ENCODE results near the gene IFNA1.
A peak's percentile ranks its signal among the peaks of the same experiment; 100 is the strongest.

Gene IFNA1

GRCh38 chr9:21470126-21470525 lies 29.9 kb downstream of the IFNA1 start:
- no peak overlapping the region for H3K4me3 ChIP-seq (ENCODE audit: low read length)
- H3K4ac ChIP-seq (ENCODE audit: low read depth, low read length), result no peak overlapping the region
- no peak overlapping the region for H4K8ac ChIP-seq (ENCODE audit: low read depth, low read length)
- no peaks in the 10 kb centered on the region for H3K27me3 ChIP-seq (ENCODE audit: insufficient read depth, low read length, poor library complexity)
- H3K4me2 ChIP-seq (ENCODE audit: low read length), result no peak overlapping the region
- no peak overlapping the region for H3K27ac ChIP-seq (ENCODE audit: low read depth, low read length)
- H3K36me3 ChIP-seq (ENCODE audit: control insufficient read depth, insufficient read depth, low read length), result no peaks in the 10 kb centered on the region
- no peak overlapping the region for H2BK5ac ChIP-seq (ENCODE audit: low read length)
- H3K4me1 ChIP-seq (ENCODE audit: control insufficient read depth, low read depth, low read length), result no peaks in the 10 kb centered on the region
- H4K5ac ChIP-seq (ENCODE audit: low read length), result no peak overlapping the region
- no peak overlapping the region for H2BK15ac ChIP-seq (replicated peaks; ENCODE audit: low read depth)
- H2BK120ac ChIP-seq (ENCODE audit: low read depth, low read length), result no peak overlapping the region
- no peak for DNase-seq
- H3K56ac ChIP-seq (ENCODE audit: low read length), result no peak overlapping the region
- no peak overlapping the region for H3K18ac ChIP-seq (ENCODE audit: low read length)
- no peaks in the 10 kb centered on the region for H3K79me1 ChIP-seq (ENCODE audit: low read length)
- H3K79me2 ChIP-seq (ENCODE audit: control insufficient read depth, insufficient read depth, low read length), result no peaks in the 10 kb centered on the region
- no peak overlapping the region for H2AK5ac ChIP-seq (ENCODE audit: low read length)
- 100% methylated on average over 1 of the region's 5 CpGs for WGBS (ENCODE audit: extremely low coverage, insufficient coverage, low lambda C conversion rate)
- H3K9ac ChIP-seq (ENCODE audit: low read length), result no peak overlapping the region
- no peak overlapping the region for H3K23ac ChIP-seq (ENCODE audit: low read length)

GRCh38 chr9:21473236-21473635 lies 33.0 kb downstream of the IFNA1 start:
- DNase-seq, result peak; percentile 48
- Histone ChIP-seq H3K4me2 (ENCODE audit: low read length) (no peak overlapping the region), H4K5ac (ENCODE audit: low read length) (no peak overlapping the region), H3K27me3 (ENCODE audit: insufficient read depth, low read length, poor library complexity) (no peaks in the 10 kb centered on the region), H3K27ac (ENCODE audit: low read depth, low read length) (no peak overlapping the region), H3K79me2 (ENCODE audit: control insufficient read depth, insufficient read depth, low read length) (no peaks in the 10 kb centered on the region), H3K9ac (ENCODE audit: low read length) (no peak overlapping the region), H3K18ac (ENCODE audit: low read length) (no peak overlapping the region), H3K4me3 (ENCODE audit: low read length) (no peak overlapping the region), H2BK5ac (ENCODE audit: low read length) (no peak overlapping the region), H2BK15ac (replicated peaks; ENCODE audit: low read depth) (no peak overlapping the region), H3K4ac (ENCODE audit: low read depth, low read length) (no peak overlapping the region), H3K23ac (ENCODE audit: low read length) (no peak overlapping the region), H2AK5ac (ENCODE audit: low read length) (no peak overlapping the region), H3K4me1 (ENCODE audit: control insufficient read depth, low read depth, low read length) (no peaks in the 10 kb centered on the region), H4K8ac (ENCODE audit: low read depth, low read length) (no peak overlapping the region), H3K79me1 (ENCODE audit: low read length) (no peaks in the 10 kb centered on the region), H3K56ac (ENCODE audit: low read length) (no peak overlapping the region), H2BK120ac (ENCODE audit: low read depth, low read length) (no peak overlapping the region), H3K36me3 (ENCODE audit: control insufficient read depth, insufficient read depth, low read length) (no peaks in the 10 kb centered on the region)
- WGBS (ENCODE audit: extremely low coverage, insufficient coverage, low lambda C conversion rate), result no CpG with 5 or more reads among the region's 3 CpGs

- H4K8ac ChIP-seq (ENCODE audit: low read depth, low read length), result no peak overlapping the region
- H3K4ac ChIP-seq (ENCODE audit: low read depth, low read length), result no peak overlapping the region
- no peaks in the 10 kb centered on the region for H3K79me2 ChIP-seq (ENCODE audit: control insufficient read depth, insufficient read depth, low read length)
- H2BK120ac ChIP-seq (ENCODE audit: low read depth, low read length), result no peak overlapping the region
- no peak overlapping the region for H2BK15ac ChIP-seq (replicated peaks; ENCODE audit: low read depth)
- no peak overlapping the region for H2AK5ac ChIP-seq (ENCODE audit: low read length)
- no peak overlapping the region for H3K23ac ChIP-seq (ENCODE audit: low read length)
- H3K27me3 ChIP-seq (ENCODE audit: insufficient read depth, low read length, poor library complexity), result no peaks in the 10 kb centered on the region
- no peak overlapping the region for H2BK5ac ChIP-seq (ENCODE audit: low read length)
- H3K36me3 ChIP-seq (ENCODE audit: control insufficient read depth, insufficient read depth, low read length), result no peaks in the 10 kb centered on the region
- H4K5ac ChIP-seq (ENCODE audit: low read length), result no peak overlapping the region
- H3K4me3 ChIP-seq (ENCODE audit: low read length), result no peak overlapping the region
- H3K4me1 ChIP-seq (ENCODE audit: control insufficient read depth, low read depth, low read length), result no peaks in the 10 kb centered on the region
- no peak for DNase-seq
- H3K79me1 ChIP-seq (ENCODE audit: low read length), result no peaks in the 10 kb centered on the region
- no peak overlapping the region for H3K56ac ChIP-seq (ENCODE audit: low read length)
- no peak overlapping the region for H3K18ac ChIP-seq (ENCODE audit: low read length)
- no peak overlapping the region for H3K27ac ChIP-seq (ENCODE audit: low read depth, low read length)
- WGBS (ENCODE audit: extremely low coverage, insufficient coverage, low lambda C conversion rate), result no CpG with 5 or more reads among the region's 2 CpGs
- no peak overlapping the region for H3K9ac ChIP-seq (ENCODE audit: low read length)
- H3K4me2 ChIP-seq (ENCODE audit: low read length), result no peak overlapping the region
Measured at GRCh38 chr9:21477466-21477865, 37.2 kb downstream of the IFNA1 start.

- Histone ChIP-seq H2BK5ac (ENCODE audit: low read length) (no peak overlapping the region), H3K79me2 (ENCODE audit: control insufficient read depth, insufficient read depth, low read length) (no peaks in the 10 kb centered on the region), H3K4me2 (ENCODE audit: low read length) (no peak overlapping the region), H3K4me1 (ENCODE audit: control insufficient read depth, low read depth, low read length) (no peaks in the 10 kb centered on the region), H3K27ac (ENCODE audit: low read depth, low read length) (no peak overlapping the region), H2BK15ac (replicated peaks; ENCODE audit: low read depth) (no peak overlapping the region), H3K4ac (ENCODE audit: low read depth, low read length) (no peak overlapping the region), H3K79me1 (ENCODE audit: low read length) (no peaks in the 10 kb centered on the region), H3K4me3 (ENCODE audit: low read length) (no peak overlapping the region), H3K9ac (ENCODE audit: low read length) (no peak overlapping the region), H3K18ac (ENCODE audit: low read length) (no peak overlapping the region), H3K56ac (ENCODE audit: low read length) (no peak overlapping the region), H3K23ac (ENCODE audit: low read length) (no peak overlapping the region), H3K27me3 (ENCODE audit: insufficient read depth, low read length, poor library complexity) (no peaks in the 10 kb centered on the region), H3K36me3 (ENCODE audit: control insufficient read depth, insufficient read depth, low read length) (no peaks in the 10 kb centered on the region), H2AK5ac (ENCODE audit: low read length) (no peak overlapping the region), H2BK120ac (ENCODE audit: low read depth, low read length) (no peak overlapping the region), H4K8ac (ENCODE audit: low read depth, low read length) (no peak overlapping the region), H4K5ac (ENCODE audit: low read length) (no peak overlapping the region)
- WGBS (ENCODE audit: extremely low coverage, insufficient coverage, low lambda C conversion rate), result no CpG with 5 or more reads among the region's 8 CpGs
- no peak for DNase-seq
Measured at GRCh38 chr9:21479152-21479702, 39.0 kb downstream of the IFNA1 start.

GRCh38 chr9:21481470-21482056 lies 41.3 kb downstream of the IFNA1 start:
- no CpG with 5 or more reads among the region's 1 CpG for WGBS (ENCODE audit: extremely low coverage, insufficient coverage, low lambda C conversion rate)
- Histone ChIP-seq H3K27ac (ENCODE audit: low read depth, low read length) (no peak overlapping the region), H3K23ac (ENCODE audit: low read length) (no peak overlapping the region), H2BK120ac (ENCODE audit: low read depth, low read length) (no peak overlapping the region), H3K4ac (ENCODE audit: low read depth, low read length) (no peak overlapping the region), H3K9ac (ENCODE audit: low read length) (no peak overlapping the region), H3K4me2 (ENCODE audit: low read length) (no peak overlapping the region), H3K79me2 (ENCODE audit: control insufficient read depth, insufficient read depth, low read length) (no peaks in the 10 kb centered on the region), H3K4me3 (ENCODE audit: low read length) (no peak overlapping the region), H4K8ac (ENCODE audit: low read depth, low read length) (no peak overlapping the region), H3K56ac (ENCODE audit: low read length) (no peak overlapping the region), H3K18ac (ENCODE audit: low read length) (no peak overlapping the region), H3K4me1 (ENCODE audit: control insufficient read depth, low read depth, low read length) (no peaks in the 10 kb centered on the region), H2BK5ac (ENCODE audit: low read length) (no peak overlapping the region), H3K27me3 (ENCODE audit: insufficient read depth, low read length, poor library complexity) (no peaks in the 10 kb centered on the region), H3K36me3 (ENCODE audit: control insufficient read depth, insufficient read depth, low read length) (no peaks in the 10 kb centered on the region), H2BK15ac (replicated peaks; ENCODE audit: low read depth) (no peak overlapping the region), H2AK5ac (ENCODE audit: low read length) (no peak overlapping the region), H4K5ac (ENCODE audit: low read length) (no peak overlapping the region), H3K79me1 (ENCODE audit: low read length) (no peaks in the 10 kb centered on the region)
- DNase-seq, result no peak

GRCh38 chr9:21482213-21482612 lies 42.0 kb downstream of the IFNA1 start, which contains the start of gene IFNE:
Gene IFNE (minus strand): TSS chr9:21482313. CDS start chr9:21481694, 619 bp downstream.
- Histone ChIP-seq H4K8ac (ENCODE audit: low read depth, low read length) (no peak within 1 kb of the TSS), H3K4me2 (ENCODE audit: low read length) (no peak within 1 kb of the TSS), H3K56ac (ENCODE audit: low read length) (no peak within 1 kb of the TSS), H3K23ac (ENCODE audit: low read length) (no peak within 1 kb of the TSS), H2BK15ac (replicated peaks; ENCODE audit: low read depth) (no peak within 1 kb of the TSS), H3K4ac (ENCODE audit: low read depth, low read length) (no peak within 1 kb of the TSS), H4K5ac (ENCODE audit: low read length) (no peak within 1 kb of the TSS), H3K36me3 (ENCODE audit: control insufficient read depth, insufficient read depth, low read length) (no peaks in the 10 kb centered on the region), H3K79me1 (ENCODE audit: low read length) (no peaks in the 10 kb centered on the region), H3K4me1 (ENCODE audit: control insufficient read depth, low read depth, low read length) (no peaks in the 10 kb centered on the region), H2BK120ac (ENCODE audit: low read depth, low read length) (no peak within 1 kb of the TSS), H3K27ac (ENCODE audit: low read depth, low read length) (no peak within 1 kb of the TSS), H3K9ac (ENCODE audit: low read length) (no peak within 1 kb of the TSS), H2BK5ac (ENCODE audit: low read length) (no peak within 1 kb of the TSS), H3K27me3 (ENCODE audit: insufficient read depth, low read length, poor library complexity) (no peaks in the 10 kb centered on the region), H3K79me2 (ENCODE audit: control insufficient read depth, insufficient read depth, low read length) (no peaks in the 10 kb centered on the region), H2AK5ac (ENCODE audit: low read length) (no peak within 1 kb of the TSS), H3K18ac (ENCODE audit: low read length) (no peak within 1 kb of the TSS), H3K4me3 (ENCODE audit: low read length) (no peak within 1 kb of the TSS)
- no CpG with 5 or more reads among the region's 2 CpGs for WGBS (ENCODE audit: extremely low coverage, insufficient coverage, low lambda C conversion rate)
- no peak for DNase-seq

Measured in mesendoderm (in vitro differentiated cells).